Stimulated activated CD8-positive, alpha-beta memory T cell treated with anti-CD3 and anti-CD28 coated beads, Interleukin-7, amount 100 ng/mL, for 24 hours (primary cell): ENCODE results near the gene SPRYD3.
"Not testable (repeated sequence)": the region's sequence is repeated elsewhere in the genome, so short reads cannot be mapped to it uniquely, and the experiment has no call there.

Experiments used
- DNase-seq: peaks from one replicate; pipeline ENCODE4 v3.0.0-alpha.2; 2020; ENCODE audit warnings: low read depth

Gene SPRYD3

DNA sequence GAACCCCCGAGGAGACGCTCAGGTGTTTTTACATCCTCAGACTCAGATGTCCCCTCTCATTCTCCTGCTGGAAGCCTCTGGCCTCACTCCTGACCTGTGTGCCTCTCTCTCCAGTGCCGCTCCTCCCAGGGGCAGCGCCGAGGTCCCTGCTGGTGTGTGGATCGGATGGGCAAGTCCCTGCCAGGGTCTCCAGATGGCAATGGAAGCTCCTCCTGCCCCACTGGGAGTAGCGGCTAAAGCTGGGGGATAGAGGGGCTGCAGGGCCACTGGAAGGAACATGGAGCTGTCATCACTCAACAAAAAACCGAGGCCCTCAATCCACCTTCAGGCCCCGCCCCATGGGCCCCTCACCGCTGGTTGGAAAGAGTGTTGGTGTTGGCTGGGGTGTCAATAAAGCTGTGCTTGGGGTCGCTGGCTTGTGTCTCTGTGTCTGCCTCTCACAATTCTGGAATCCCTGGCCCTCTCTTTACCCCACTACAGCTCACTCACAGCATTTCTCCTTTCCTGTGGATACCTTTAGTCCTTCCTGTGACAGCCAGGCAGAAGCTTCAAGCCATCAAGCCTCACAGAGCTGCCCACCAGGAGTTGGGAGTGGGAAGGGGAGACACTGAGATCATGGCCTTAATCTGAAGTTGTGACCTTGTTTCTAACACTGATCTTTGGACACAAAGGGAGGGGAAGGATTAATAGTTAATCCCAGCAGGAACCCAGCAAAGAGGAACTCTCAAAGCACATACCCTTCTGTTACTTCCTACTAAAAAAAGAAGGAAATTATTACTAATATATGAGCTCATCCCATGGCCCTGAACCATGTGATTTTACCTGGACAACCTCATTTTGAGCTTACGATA is 23.0 kb upstream of the SPRYD3 start:
- no peak for DNase-seq

DNA sequence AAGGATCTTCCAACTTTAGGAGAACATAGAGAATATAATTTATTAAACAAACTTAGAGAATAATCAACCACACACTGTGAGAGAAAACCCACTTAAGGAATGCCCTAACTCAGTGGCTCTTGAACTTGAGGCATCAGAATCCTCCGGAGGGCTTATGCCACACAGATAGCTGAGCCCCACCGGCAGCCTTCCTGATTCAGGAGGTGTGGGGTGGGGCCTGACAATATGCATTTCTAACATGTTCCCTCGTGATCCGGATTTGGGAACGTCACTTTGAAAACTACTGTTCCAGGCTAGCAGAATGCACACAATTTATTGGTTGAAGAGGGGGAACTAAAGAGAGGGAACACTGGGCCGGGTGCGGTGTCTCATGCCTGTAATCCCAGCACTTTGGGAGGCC is 22.1 kb upstream of the SPRYD3 start:
- no peak for DNase-seq

DNA sequence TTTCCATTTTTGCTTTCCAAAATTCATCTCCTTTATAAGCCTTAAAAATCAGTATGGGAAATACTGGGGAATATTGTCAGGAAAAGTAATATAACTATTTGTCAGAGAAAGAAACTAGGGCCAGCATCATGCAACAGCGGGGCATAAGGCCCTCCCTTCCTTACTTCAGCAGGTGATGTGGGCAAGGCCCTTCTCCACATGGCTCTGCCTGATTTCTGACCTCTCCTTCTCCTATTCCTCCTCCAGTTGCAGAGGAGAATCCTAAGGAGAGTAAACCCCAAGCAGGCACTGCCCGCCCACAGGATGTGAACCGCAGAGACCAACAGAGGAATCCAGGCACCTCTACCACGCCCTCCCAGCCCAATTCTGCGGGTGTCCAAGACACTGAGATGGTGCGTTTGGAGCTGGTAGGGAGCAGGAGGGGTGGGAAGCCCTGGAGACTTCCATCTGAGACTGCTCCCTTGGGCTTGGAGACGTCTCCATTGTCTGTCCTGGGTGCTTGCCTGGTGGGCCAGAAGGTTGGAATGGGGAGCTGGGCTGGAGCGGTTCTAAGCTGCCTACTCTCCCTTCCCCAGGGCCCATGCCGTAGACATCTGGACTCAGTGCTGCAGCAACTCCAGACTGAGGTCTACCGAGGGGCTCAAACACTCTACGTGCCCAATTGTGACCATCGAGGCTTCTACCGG is 21.4 kb upstream of the SPRYD3 start:
- DNase-seq, result no peak

DNA sequence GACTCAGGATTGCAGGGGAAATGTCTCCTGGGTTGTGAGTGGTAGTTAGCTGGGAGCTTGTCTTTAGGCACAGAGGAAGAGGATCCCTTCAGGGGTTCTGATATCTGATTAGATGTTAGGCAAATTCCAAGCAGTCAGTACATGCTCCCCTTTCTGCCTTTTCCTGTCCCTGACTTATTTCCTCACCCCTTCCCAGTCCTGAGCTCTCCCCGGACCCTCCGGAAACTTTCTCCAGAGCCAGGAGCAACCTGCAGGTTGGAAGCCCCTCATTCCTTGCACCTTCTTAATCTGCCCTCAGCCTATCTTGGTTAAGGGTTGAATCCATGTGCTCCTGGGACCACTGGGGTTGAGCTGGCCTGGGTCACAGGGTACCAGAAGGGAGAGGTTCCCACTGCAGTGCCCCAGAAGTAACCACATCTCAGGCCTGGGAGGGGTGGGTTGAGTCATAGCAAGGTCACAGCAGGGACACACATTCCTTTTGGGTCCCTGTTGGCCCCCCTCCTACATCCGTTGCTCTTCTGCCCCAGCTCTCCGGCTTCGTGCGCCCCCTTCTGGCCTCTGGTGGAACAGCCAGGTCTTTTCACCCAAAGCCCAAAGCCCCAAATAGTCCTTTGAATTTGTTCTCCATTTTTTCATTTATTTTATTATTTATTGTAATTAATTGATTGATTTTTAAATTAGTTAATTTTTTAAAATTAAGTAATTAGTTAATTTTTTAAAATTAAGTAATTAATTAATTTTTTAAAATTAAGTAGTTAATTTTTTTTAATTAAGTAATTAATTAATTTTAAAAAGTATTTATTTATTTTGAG is 20.1 kb upstream of the SPRYD3 start:
- peak; percentile 92 for DNase-seq

DNA sequence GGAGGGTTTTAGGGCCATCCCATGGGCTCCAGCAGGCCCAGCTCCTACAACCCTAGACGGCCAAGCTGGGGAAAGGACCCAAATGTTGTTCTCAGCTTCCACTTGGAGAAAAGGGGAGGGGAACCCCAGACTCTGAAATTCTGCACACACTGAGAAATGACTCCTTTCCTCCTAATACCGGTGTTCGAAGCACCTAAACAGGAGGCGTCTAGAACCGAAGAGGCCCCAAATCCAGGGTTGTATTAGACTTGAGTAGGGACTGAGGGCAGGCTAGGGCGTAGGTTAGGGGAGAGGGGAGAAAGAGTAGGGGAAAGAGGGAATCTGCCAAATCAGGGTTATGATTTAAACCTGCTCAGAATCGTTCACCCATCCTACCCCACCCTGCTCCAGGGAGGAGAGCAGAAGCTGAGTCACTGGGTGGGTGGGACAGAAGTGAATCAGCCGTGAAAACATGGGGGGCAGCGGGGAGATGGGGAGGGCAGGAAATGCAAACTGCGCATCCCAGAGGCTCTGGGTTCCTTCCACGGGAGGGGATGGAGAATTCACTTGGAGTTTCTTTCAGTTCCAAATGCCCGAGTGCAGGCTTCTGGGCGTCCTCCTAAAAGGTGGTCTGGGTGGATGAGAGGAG is 19.3 kb upstream of the SPRYD3 start:
- no peak for DNase-seq

DNA sequence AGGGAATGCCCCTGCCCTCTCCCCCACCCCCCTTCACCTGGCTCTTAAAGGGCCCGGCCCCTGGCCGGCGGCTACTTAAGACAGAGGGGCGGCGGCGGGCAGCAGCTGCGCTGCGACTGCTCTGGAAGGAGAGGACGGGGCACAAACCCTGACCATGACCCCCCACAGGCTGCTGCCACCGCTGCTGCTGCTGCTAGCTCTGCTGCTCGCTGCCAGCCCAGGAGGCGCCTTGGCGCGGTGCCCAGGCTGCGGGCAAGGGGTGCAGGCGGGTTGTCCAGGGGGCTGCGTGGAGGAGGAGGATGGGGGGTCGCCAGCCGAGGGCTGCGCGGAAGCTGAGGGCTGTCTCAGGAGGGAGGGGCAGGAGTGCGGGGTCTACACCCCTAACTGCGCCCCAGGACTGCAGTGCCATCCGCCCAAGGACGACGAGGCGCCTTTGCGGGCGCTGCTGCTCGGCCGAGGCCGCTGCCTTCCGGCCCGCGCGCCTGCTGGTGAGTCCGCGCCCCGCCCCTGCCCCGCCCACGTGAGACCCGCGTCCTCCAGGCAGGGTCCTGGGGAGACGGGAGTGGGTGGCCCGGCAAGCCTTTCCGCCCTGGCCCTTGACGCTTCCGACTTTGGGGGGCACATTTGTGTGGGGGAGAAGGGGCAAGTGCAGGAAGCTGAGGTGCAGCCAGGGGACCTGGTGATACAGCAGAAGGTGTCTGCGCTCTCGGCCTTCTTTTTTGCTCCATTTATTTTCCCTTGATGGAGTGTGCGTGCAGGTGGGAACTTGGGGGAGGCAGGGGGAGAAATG is 18.6 kb upstream of the SPRYD3 start, which contains the start of gene IGFBP6:
Gene IGFBP6 (plus strand): TSS at position 104 of the 790 bp plus-strand sequence. CDS start 51 bp downstream, at position 155.
- DNase-seq, result peak; percentile 30

DNA sequence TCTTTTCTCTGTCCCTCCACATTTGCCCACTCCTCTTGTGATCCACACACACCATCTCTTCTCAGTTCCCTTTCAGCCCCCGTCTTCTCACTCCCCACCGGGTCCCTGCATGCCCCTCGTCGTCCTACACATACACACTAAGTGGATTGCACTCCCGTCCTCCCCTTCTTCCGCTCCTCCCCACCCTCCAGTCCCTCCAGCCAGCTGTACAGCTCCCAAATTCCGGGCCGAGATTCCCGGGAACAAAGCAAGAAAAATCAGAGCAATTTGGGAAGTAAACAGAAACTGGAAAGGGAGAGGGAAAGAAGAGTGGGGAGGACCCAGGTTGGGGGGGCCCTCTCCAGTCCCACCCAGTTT is 18.0 kb upstream of the SPRYD3 start:
- DNase-seq, result no peak

DNA sequence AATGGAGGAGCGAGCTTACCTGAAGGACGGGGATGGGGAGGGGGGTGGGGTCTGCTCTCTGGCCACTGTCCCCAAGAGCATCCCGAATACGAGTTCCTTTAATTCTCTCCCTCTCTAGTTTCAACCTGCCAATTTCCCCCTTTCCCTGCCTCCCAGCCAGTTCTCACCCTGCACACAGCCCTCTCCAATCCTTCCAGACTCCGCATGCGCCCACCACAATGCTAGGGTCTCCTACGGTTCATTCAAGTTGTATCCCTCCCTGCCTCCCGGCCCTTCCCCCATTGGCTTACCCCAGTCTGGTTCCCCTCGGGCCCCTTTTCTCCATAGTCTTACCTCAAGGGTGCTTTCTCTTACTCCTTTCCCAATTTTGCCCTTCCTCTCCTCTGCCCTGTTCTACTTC is 17.6 kb upstream of the SPRYD3 start:
- no peak for DNase-seq

DNA sequence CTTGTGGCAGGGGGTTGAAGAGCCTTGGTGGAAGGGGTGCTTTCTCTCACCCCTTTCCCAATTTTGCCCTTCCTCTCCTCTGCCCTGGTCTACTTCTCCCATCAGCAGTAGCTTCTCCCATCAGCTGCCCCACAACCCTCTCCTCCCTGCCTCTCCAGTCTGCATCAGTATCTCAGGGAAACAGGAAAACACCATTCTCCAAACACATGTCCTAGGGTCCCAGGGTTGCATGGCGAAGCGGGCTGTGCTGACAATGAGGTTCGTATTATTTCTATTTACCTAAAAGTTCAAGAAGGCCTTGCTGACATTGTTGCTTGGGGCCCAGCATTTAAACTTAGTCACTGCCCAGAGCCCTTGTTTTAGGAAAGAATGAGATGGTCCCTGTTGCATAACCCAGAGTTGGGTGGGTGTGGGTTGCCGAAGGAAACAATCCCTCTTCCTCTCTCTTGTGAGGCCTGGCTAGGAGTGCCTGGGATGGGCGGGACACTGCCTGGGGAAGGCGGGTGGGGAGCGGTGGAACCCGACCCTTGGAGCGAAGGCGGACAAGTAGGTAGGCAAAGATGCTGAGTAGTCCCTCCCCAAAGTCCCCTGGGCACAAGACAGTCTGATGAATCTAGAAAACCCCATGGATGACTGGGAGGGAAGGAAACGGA is 17.0 kb upstream of the SPRYD3 start:
- DNase-seq, result no peak

DNA sequence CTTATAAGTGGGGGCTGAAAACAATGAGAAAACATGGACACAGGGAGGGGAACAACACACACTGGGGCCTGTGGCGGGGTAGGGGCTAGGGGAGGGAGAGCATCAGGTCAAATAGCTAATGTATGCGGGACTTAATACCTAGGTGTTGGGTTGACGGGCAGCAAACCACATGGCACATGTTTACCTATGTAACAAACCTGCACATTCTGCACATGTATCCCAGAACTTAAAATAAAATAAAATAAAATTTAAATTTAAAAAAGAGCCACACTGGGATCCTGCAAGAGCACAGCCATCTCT is 16.4 kb upstream of the SPRYD3 start:
- not testable (repeated sequence) for DNase-seq

DNA sequence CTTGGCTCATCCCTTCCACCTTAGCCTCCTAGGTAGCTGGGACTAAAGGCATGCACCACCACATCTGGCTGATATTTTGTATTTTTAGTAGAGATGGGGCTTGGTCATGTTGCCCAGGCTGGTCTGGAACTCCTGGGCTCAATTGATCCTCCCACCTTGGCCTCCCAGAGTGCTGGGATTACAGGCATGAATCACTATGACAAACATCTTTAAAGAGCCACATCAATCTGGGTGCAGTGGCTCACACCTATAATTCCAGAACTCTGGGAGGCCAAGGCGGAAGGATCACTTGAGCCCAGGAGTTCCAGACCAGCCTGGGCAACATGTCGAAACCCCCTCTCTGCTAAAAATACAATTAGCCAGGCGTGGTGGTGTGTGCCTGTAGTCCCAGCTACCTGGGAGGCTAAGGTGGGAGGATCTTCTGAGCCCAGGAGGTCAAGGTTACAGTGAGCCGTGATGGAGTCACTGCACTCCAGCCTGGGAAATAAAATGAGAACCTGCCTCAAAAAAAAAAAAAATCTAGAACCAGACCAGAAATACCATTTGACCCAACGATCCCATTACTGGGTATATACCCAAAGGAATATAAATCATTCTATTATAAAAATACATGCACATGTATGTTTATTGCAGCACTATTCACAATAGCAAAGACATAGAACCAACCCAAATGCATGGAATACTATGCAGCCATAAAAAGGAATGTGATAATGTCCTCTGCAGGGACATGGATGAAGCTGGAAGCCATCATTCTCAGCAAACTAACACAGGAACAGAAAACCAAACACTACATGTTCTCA is 15.8 kb upstream of the SPRYD3 start:
- not testable (repeated sequence) for DNase-seq

DNA sequence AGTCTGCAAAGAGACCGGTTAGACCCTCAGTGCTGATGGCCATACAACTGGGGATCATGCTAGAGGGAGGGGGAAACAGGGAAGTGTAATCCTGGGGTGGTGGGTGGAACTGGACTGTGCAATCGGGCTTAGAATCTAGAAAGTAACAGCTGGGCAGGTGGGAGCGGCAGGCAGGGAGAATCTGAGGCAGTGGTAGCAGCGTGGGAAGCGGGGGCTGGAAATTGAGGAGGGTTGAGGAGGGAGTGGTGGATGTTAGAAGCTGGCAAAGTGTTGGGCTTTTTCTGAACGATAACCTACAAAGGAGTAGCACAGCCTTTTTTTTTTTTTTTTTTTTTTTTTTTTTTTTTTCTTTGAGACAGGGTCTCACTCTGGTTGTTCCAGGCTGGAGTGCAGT is 15.2 kb upstream of the SPRYD3 start:
- no peak for DNase-seq

DNA sequence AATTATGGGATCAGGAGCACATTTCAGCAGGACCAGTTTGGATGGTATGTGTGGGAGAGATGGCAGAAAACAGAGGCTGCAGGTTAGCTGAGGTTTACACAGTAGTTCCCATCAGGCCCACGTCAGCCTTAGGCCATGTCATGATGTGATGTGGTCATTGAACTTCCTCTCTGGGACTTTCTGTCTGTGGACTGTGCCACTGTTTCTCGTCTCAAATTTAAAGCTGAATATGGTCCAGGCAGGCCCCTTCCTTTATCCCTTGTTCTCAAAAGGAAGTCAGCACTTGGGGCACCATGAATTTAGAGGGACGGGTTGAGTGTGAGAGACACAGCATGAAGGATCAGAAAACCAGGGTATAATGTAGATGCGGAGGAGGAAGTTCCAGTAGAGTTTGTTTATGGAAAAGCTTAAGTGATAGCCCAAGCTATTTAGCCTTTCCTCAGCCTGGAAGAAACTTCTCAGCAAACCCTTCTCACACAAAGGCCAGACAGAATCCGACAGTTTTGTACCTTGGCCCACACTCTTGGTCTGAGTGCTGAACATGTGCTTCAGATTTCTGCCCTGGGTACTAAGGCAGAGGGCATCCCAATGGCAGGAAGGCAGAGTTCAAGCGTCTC is 14.7 kb upstream of the SPRYD3 start:
- DNase-seq, result no peak

DNA sequence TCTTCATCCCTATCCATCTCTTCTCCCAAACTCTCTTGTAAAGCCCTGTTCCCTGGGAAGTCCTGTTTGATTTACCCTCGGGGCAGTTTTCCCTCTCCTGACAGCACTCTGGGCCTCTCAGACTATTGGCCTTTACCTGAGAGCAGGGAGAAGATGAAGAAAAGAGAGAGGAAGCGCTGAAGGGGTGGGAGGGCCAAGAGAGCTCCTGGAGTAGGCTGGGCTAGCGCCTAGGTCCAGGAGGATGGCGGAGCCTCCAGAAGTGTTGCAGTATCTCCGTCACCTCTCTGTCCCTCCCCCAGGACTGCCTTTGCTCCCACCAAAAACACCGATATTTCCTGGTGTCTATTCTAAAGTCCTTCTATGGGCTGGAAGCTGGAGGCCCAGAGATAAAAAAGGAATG is 12.6 kb upstream of the SPRYD3 start:
- DNase-seq, result no peak

DNA sequence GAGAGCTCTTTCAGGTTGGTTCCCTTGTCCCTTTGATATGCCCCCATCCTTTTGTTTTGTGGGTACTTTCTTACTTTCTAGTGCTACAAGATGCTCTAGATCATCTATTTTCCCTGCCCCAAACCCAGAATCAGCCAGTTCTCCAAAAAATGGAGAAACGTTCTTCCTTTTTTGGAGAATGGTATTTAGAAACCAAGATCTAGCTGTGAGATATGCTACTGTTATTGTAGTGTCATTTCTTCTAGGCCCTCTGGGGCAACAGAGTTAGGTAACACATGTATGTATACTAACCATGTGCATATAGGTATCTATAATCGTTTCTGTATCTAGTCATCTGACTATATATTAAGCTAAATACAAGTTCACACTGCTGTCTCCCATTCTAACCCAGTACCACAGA is 11.4 kb upstream of the SPRYD3 start:
- DNase-seq, result no peak

DNA sequence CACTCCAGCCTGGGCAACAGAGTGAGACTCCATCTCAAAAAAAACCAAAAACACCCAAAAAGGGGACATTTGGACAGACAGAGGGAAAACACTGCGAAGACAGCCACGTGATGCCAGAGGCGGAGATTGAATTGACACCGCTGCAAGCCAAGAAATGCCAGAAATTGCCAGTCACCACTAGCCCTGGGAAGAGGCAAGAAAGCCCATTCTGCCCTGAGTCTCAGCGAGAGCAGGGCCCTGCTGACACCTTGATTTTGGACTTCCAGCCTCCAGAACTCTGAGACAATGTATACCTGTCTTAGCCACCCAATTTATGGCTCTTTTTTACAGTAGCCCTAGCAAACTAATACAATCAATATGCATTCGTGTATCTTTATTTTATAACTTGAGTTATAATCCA is 10.9 kb upstream of the SPRYD3 start:
- DNase-seq, result no peak

DNA sequence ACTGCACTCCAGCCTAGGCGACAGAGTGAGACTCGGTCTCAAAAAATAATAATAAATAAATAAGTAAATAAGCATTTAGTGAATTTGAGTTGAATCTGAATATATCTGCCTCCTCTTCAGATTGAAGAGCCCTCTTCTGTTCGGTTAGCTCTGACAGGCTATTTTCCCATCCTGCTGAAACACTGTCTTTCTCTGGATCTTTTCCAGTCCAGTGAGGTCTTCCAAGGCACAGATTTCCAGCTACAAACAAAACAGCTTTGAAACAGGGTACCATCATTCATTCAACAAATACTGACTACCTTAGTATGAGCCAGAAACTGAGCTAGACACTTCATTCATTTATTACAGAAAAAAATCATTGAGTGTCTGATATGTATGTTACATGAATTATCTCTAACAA is 7.2 kb upstream of the SPRYD3 start:
- DNase-seq, result no peak

DNA sequence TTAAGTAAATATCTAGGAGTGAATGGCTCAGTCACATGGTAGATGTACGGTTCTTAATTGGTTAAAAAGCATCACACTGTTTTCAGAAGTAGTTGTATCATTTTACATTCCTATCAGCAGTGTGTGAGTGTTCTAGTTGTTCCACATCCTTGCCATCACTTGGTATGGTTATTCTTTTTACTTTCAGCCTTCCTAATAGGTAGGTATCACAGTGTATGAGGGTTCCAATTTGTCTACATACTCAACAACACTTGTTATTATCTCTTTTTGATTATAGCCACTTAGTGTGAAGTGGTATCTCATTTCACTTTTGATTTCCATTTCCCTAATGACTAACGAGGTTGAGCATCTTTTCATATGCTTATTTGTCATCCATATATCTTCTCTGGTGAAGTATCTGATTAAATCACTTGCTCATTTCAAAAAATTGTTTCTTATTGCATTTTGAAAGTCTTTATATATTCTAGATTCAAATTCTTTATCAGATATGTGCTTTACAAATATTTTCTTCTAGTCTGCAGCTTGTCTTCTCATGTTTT is 3.5 kb upstream of the SPRYD3 start:
- DNase-seq, result no peak

DNA sequence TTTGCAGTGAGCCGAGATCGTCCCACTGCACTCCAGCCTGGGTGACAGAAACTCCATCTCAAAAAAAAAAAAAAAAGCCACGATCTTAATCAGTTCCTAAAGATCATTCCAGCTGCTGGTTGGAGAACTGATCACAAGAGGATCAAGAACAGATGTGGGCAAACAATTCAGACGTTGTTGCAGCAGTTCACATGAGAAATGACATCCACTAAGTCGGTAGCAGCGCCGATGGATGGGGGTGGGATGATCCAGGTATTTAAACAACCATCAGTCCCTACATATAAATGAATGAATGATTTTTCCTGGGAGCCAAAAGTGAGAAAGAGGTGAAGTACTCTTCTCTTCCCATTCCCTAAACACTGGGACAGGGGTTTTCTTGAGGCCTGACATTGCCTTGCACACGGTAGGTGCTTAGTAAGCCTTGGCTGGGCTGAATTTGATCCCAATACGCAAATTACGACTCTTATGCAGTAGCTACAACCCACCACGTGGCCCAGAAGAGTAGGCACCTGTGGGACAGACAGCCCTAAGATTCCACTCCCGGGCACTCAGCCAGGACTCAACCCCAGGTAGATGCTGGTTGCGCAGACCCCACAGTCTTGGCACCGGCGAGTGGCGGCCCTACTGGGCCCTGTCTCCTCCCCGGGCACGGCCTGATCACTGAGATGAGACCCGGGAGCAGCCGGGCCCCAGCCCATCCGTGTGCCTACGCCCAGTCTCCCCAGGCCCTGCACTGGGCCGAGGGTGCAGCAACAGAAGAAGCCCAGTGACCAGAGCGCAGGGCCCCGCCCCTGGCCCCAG is 565 bp downstream of the SPRYD3 start:
- DNase-seq, result no peak
